GM19043 (cell line): ENCODE data around the gene FOXL2.

ENCODE experiments used
- ATAC-seq: cut with Tn5 transposase; IDR thresholded peaks from one replicate; pipeline ENCODE4 v1.9.1; 2021; ENCODE audit warnings: low read depth; ENCODE audit not compliant: unreplicated experiment

Gene FOXL2

DNA sequence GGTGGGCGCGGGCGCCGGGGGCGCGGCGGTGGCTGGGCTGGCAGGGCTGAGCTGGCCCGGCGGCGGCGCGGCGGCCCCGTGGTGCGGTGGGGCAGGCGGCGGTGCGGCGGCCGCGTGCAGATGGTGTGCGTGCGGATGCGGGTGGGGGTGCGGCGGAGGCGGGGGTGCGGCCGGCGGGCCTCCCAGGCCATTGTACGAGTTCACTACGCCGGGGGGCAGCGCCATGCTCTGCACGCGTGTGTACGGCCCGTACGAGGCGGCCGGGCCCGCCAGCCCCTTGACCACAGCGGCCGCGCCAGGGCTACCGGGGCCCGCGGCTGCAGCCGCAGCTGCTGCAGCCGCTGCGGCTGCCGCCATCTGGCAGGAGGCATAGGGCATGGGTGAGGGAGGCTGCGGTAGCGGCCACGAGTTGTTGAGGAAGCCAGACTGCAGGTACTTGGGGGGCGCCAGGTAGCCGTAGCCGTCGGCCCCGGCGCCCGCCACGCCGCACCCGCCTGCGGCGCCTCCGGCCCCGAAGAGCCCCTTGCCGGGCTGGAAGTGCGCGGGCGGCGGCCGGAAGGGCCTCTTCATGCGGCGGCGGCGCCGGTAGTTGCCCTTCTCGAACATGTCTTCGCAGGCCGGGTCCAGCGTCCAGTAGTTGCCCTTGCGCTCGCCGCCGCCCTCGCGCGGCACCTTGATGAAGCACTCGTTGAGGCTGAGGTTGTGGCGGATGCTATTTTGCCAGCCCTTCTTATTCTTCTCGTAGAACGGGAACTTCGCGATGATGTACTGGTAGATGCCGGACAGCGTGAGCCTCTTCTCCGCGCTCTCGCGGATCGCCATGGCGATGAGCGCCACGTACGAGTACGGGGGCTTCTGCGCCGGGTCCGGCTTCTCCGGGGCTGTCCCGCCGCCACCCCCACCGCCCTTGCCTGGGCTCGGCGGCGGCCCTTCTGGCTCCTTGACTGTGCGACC, 951 bp downstream of the FOXL2 start:
- ATAC-seq, result no peak

DNA sequence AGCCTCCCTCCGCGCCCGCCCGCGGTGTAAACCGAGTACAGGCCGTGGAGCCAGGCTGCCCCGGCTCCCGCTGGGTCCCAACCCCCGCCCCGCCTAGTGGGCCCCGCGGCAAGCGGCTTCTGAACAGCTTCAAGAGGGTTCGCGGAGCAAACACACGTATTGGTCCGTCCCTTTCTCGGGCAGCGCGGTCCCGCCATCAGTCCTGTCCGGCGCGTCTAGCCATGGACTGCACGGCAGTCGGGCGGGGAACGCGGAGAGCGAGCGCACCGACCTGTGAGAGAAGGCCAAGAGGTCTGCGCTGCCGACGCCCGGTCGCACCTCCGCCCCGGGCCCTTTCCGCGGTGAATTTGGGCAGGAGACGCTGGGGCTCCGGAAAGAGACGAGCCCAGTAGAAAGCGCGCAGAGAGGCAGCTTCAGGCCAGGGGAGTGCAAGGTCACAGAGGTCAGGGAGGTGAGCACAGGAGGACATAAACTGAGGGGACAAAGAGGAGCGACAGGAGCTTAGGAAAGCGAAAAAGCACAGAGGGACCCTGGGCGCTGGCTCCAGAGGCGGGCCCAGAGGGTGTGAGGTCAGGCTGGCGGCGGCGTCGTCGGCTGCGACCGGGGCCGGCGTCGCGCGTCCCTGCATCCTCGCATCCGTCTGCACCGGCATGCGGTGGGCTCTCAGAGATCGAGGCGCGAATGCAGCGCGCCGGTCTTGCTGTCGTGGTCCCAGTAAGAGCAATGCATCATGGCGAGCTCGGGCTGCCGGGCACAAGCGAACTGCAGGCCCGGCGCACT, 1.8 kb downstream of the FOXL2 start:
- no peak for ATAC-seq

DNA sequence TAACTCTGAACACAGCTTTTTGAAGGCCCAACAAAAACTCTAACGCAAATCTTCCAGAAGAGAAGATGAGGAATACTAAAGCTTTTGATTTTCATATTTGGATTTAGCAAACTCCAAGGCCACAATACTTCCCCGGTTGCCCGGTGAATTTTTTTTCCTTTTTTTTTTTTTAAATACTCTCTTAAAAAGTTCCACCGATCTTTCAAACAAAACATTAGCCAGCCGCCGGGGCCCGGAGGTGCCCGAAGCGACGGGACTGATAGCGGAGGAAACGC, 2.3 kb downstream of the FOXL2 start:
- ATAC-seq, result no peak

DNA sequence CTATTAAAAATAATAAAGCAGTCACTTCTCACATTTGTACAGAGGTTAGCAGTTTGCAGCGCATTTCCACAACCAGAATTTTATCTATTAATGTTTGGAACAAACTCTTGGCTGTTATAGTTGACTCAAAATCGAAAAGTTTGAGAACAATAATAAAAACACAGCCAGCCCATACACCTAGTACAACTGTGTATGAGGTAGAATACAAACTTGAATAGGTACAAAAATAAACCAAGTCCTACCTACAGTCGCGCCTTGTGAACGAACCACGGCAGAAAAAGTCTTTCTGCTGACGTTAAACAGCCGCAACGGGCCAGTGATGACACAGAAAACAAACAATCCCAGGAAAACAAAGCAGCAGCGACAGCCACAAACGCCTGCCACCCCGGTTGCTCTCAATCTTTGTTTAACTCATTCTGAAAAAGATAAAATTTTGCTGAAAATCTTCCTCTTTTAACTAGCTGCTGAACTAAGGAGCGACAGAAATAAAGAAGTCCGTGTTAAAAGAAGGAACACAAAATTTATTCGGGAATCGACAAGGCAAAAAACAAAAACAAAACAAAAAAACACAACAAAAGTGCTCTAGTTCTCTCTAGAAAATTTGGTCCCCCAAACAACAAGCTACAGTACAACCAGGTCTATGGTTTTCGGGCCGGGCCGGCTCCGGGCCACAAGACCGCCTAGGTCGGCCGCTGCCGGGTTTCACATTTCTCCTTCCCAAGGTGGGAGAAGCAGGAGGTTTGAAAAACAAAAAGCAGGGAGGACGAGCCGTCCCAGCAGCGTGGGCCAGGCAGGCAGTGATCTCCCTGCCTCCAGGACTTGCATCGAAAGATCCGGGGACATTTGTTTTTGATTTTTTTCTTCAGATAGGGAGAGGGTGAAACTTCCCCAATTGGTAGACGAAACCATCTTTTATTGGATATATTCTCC, 2.9 kb downstream of the FOXL2 start:
- ATAC-seq, result no peak

- ATAC-seq, result no peak
Measured at GRCh38 chr3:138942861-138943623, 3.9 kb downstream of the FOXL2 start.

DNA sequence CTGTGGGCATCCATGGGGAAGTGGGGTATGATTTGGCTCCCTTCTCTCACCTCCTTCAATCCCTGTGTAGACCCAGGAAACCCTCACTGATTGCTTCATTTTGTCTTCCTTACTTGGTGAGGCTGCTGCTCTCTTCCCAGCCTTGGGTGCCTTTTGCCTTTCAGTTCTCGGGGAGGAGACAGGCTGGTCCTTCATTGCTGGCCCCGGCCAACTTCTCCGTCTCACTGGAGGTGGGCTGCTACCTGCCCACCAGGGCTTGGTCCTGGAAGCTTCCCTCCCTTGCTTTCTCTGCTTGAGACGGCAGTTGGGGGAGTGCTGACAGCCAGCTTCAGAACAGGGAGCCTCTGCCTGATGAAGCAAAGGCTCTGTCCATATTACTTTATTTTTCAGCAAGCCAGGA, 4.7 kb downstream of the FOXL2 start:
- no peak for ATAC-seq

- no peak for ATAC-seq
Measured at GRCh38 chr3:138941259-138941885, 5.6 kb downstream of the FOXL2 start.

DNA sequence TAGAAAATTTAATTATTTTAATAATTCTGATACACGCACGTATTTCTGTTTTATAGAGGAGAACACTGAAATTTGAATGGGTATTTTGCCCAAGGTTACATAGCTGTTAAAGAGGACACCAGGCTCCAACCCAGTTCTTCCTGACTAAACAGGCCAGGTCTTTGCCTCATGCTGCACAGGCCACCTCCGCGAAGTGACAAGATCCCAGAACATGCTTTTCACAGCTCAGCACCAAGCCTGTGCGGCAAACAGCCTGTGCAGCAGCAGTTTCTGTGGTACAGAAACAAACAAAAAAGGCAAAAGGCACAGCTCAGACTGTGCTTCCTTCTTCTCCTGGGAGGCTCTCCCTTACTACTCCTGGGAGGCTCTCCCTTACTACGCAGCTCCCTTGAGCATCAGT, 6.5 kb downstream of the FOXL2 start:
- ATAC-seq, result no peak

- no peak for ATAC-seq
Measured at GRCh38 chr3:138939561-138940241, 7.2 kb downstream of the FOXL2 start.

- no peak for ATAC-seq
Measured at GRCh38 chr3:138938877-138939560, 7.9 kb downstream of the FOXL2 start.

DNA sequence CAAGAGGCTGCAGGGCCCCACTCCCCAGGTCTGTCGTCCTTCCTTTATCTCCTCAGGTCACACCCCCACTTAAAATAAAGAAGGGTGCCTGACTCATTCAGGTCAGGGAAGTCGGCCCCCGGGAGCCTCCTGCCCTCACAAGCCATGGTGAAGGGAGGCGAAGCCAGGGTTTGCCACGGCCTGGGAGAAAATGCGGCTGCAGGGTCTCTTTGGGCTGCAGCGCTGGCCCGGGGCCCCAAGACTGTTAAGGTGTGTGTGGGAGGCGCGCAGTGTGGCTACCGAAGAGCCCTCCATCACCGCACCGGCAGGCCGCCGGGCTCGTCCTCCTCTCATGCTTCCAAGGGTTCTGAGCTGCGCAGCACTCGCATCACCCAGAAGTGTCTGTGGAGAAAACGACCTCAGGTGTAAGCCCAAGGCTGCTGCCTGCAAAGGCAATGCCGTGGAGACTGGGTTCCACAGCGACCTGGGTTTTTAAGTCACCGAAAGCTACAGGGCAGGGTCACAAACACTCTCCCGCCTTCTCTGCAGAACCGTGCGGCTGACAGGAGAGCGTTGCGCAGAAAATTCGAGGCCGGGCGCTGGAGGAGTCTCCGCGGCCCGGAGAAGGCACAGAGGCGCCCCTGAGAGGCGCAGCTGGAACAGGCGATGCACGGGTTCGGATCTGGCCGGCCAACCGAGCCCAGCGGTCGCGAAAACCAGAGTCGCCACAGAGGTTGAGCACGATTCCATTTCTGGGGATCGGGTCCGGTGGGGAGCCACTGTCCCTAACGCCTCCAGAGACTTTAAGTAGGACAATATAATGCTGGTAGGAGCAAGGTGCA, 8.7 kb downstream of the FOXL2 start:
- ATAC-seq, result no peak

GRCh38 chr3:138937690-138938055, 9.3 kb downstream of the FOXL2 start:
- no peak for ATAC-seq

GRCh38 chr3:138936741-138937689, 9.9 kb downstream of the FOXL2 start:
- ATAC-seq, result no peak

DNA sequence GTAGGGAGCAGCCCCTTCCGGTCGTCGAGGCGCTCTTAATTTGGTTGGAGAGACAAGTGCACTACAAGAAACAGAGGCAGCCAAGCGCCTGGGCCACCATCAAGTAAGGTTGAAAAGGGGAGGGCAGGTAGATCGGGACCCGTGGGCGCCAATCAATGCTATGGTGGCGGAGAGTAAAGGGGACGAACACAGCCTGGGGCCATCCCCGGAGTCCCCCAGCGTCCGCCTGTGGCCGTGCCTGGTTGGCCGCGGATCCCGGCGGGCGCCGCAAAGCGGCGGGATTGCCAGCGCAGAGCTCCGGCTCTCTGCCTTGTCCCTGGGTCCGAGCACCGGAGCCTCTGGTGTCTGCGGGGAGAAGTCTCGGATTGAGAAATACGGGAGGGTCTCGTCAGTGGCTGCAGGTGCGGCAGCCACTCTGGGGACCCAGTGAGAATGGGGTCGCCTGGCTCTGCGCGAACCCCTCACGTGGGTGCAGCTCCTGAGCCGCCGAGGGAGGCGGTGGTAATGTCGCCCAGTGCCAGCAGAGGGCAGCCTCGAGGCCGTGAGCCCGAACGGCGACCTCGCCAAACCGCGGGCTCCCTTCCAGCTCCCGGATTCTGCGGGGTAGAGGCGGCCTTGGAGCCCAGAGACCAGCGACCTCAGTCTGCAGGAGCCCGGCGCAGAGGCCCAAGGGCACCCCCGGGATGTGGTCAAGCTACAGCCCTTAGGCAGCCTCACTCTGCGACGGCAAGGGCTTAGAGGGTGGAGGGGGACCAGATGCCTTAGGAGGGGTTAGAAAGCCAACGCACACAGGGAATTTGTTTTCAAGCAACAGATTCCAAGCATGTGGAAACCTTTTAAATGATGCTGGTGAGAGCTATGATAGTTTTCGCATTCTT, 10.8 kb downstream of the FOXL2 start:
- ATAC-seq, result peak; percentile 62

GRCh38 chr3:138935505-138935862, 11.5 kb downstream of the FOXL2 start:
- no peak for ATAC-seq
